IMR-90 (cell line): ENCODE measurements around the gene SNED1.

ENCODE experiments used
- BHLHE40 ChIP-seq: fragments of 150-350 bp; IDR thresholded peaks from 2 replicates; pipeline ENCODE4 v1.6.1; 2016; ENCODE audit warnings: mild to moderate bottlenecking, low read depth, low read length
- CEBPB ChIP-seq: IDR thresholded peaks from 2 replicates; pipeline ENCODE4 v1.6.1; 2012; ENCODE audit warnings: low read depth, low read length, improper control_type of control experiment
- CHD1 ChIP-seq: IDR thresholded peaks from 2 replicates; pipeline ENCODE4 v1.6.1; 2012; ENCODE audit warnings: low read depth, low read length, improper control_type of control experiment
- FOS ChIP-seq: fragments of 150-350 bp; IDR thresholded peaks from 2 replicates; pipeline ENCODE4 v1.6.1; 2016; ENCODE audit warnings: low read depth, low read length
- MAFK ChIP-seq: IDR thresholded peaks from 2 replicates; pipeline ENCODE4 v1.6.1; 2012; ENCODE audit warnings: low read depth, low read length, improper control_type of control experiment
- MXI1 ChIP-seq: IDR thresholded peaks from 2 replicates; pipeline ENCODE4 v1.6.1; 2012; ENCODE audit warnings: low read depth, mild to moderate bottlenecking, low read length, moderate library complexity, borderline replicate concordance
- POLR2A ChIP-seq: IDR thresholded peaks from 2 replicates; pipeline ENCODE4 v1.6.1; 2012; ENCODE audit warnings: mild to moderate bottlenecking, low read depth, low read length
- RAD21 ChIP-seq: IDR thresholded peaks from 2 replicates; pipeline ENCODE4 v1.6.1; 2012; ENCODE audit warnings: low read length, improper control_type of control experiment
- RFX5 ChIP-seq: IDR thresholded peaks from 2 replicates; pipeline ENCODE4 v1.8.0; 2012; ENCODE audit warnings: low read depth, mild to moderate bottlenecking, low read length, moderate library complexity
- SMC3 ChIP-seq: fragments of 150-350 bp; IDR thresholded peaks from 2 replicates; pipeline ENCODE4 v1.6.1; 2016; ENCODE audit warnings: low read depth, mild to moderate bottlenecking, antibody characterized with exemption, low read length, moderate library complexity
- TF ChIP-seq, protein P1 (sequence below): conservative IDR thresholded peaks from 2 replicates; pipeline ENCODE4 v1.5.1; 2012; ENCODE audit warnings: mild to moderate bottlenecking, low read depth, low read length, improper control_type of control experiment
- TF ChIP-seq, protein P2 (sequence below): fragments of 150-350 bp; IDR thresholded peaks from 2 replicates; pipeline ENCODE4 v1.6.1; 2017; ENCODE audit warnings: mild to moderate bottlenecking, antibody characterized with exemption, low read length, low read depth

DNA sequence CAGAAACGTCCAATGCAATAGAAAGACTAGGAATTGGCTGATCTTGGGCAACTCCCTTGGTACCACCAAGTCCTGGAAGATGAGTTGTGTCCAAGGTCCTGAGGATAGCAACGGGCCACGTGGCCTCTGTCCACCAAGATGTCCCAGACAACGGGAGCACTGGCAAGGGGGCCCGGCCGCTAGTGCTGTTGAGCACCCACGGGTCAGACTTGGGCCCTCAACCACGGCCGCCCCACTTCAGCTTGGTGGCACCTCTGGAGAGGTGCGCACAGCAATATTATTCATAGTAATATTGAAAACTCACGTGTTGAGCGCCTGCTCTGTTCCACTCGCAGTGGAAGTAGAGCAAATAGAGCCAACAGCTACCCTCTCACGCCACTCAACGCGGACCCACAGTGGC, 131.9 kb downstream of the SNED1 start:
- no peak for TF ChIP-seq POLR2A
- TF ChIP-seq, protein P1, sequence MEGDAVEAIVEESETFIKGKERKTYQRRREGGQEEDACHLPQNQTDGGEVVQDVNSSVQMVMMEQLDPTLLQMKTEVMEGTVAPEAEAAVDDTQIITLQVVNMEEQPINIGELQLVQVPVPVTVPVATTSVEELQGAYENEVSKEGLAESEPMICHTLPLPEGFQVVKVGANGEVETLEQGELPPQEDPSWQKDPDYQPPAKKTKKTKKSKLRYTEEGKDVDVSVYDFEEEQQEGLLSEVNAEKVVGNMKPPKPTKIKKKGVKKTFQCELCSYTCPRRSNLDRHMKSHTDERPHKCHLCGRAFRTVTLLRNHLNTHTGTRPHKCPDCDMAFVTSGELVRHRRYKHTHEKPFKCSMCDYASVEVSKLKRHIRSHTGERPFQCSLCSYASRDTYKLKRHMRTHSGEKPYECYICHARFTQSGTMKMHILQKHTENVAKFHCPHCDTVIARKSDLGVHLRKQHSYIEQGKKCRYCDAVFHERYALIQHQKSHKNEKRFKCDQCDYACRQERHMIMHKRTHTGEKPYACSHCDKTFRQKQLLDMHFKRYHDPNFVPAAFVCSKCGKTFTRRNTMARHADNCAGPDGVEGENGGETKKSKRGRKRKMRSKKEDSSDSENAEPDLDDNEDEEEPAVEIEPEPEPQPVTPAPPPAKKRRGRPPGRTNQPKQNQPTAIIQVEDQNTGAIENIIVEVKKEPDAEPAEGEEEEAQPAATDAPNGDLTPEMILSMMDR = no peak
- no peak for TF ChIP-seq CEBPB
- TF ChIP-seq, protein P2, sequence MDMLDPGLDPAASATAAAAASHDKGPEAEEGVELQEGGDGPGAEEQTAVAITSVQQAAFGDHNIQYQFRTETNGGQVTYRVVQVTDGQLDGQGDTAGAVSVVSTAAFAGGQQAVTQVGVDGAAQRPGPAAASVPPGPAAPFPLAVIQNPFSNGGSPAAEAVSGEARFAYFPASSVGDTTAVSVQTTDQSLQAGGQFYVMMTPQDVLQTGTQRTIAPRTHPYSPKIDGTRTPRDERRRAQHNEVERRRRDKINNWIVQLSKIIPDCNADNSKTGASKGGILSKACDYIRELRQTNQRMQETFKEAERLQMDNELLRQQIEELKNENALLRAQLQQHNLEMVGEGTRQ = no peak
- TF ChIP-seq RFX5 = no peak
- TF ChIP-seq MXI1 = no peak
- TF ChIP-seq SMC3 = no peak
- TF ChIP-seq RAD21 = no peak
- TF ChIP-seq BHLHE40 = no peak
- no peak for TF ChIP-seq CHD1
- no peak for TF ChIP-seq MAFK
- no peak for TF ChIP-seq FOS
